ENCODE results near the gene ADAM10.

The ADAM10 gene

GRCh38 chr15:58548308-58549012 lies 201.0 kb downstream of the ADAM10 start:
- no peak for DNase-seq

GRCh38 chr15:58547628-58548307 lies 201.7 kb downstream of the ADAM10 start:
- DNase-seq: no peak

GRCh38 chr15:58546635-58547627 lies 202.6 kb downstream of the ADAM10 start:
- no peak for DNase-seq

- DNase-seq: no peak
Measured at GRCh38 chr15:58546066-58546591, 203.4 kb downstream of the ADAM10 start.

- no peak for DNase-seq
Measured at GRCh38 chr15:58545307-58546065, 204.0 kb downstream of the ADAM10 start.

- no peak for DNase-seq
Measured at GRCh38 chr15:58544756-58545155, 204.8 kb downstream of the ADAM10 start.

GRCh38 chr15:58543664-58544335 lies 205.7 kb downstream of the ADAM10 start:
- DNase-seq: no peak

GRCh38 chr15:58541410-58542087 lies 208.0 kb downstream of the ADAM10 start:
- no peak for DNase-seq

GRCh38 chr15:58539548-58539947 lies 210.0 kb downstream of the ADAM10 start:
- no peak for DNase-seq

- DNase-seq: no peak
Measured at GRCh38 chr15:58538901-58539300, 210.6 kb downstream of the ADAM10 start.

Data from SIG-M5 (cell line).